HG03378 (cell line): ENCODE results near the gene ACTR2.
"Not testable (repeated sequence)": the region's sequence is repeated elsewhere in the genome, so short reads cannot be mapped to it uniquely, and the experiment has no call there.

Experiments used
- ATAC-seq: cut with Tn5 transposase; IDR thresholded peaks from one replicate; pipeline ENCODE4 v1.9.1; 2021; ENCODE audit warnings: mild to moderate bottlenecking, moderate library complexity; ENCODE audit not compliant: unreplicated experiment

Gene ACTR2

DNA sequence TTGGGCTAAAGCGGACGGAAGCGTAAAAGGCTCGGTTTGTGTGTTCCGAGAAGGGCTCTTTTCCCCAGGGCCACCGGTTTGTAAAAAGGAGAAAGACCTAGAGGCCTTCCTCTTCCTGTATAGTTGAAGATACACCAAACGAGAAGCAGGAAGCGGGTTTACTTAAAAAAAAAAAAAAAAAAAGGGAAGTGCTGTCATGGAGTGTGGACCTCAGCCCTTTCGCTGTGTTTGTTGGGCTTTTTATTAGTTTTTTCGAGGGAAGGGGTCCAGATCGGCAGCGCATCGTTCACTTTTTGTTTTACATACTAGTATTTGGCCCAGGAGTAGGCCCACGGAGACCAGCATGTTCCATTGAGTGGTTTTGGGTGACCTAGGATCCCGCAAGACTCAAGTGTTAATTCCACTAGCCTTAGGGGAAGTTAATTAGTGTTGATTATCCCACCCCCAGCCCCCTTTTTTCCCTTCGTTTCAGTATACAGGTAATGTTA is 676 bp downstream of the ACTR2 start:
- ATAC-seq, result peak; percentile 37

DNA sequence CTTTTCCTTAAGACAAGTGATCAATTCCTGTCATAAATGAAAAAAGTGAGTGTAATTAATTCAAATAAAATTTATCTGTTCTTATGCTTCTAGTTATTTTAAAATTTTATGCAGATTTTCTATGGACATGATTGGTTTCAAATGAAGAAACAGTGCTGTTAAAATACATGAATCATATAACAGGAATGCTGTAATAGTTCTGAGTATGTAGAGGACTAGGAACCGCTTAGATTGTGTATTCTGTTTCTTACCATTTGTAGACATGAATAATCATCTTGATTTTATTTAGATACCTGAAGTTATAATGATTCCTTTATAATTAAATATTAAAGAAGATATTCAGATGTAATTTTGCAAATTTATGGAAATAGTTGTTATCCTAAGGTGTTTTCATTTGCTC is 3.5 kb downstream of the ACTR2 start:
- ATAC-seq, result no peak

DNA sequence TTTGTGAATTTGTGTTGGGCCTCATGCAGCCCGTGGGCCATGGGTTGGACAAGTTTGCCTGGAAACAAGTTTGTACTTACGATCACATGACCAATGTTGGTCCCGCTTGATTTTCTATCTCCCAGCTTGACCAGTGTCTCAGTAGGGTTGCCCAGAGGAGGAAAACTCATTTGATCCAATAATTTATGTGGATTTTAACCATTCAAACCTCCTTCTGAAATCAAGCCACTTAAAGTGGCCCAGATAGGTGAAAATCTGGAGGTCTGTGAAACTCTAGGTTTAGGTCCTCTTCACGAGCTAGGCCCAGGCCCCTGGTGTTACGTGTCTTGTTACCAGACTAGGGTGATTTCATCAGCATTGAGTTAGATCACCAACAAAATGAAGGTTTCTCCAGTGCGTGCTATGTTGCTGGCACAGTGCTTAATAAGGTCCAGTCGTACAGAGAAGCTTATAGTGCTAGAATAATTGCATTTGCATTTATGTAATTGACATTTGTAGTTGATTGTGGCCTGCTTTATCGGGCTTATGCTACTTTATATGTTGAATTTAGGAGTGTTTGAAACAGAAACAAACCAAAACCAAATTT is 4.4 kb downstream of the ACTR2 start:
- no peak for ATAC-seq

DNA sequence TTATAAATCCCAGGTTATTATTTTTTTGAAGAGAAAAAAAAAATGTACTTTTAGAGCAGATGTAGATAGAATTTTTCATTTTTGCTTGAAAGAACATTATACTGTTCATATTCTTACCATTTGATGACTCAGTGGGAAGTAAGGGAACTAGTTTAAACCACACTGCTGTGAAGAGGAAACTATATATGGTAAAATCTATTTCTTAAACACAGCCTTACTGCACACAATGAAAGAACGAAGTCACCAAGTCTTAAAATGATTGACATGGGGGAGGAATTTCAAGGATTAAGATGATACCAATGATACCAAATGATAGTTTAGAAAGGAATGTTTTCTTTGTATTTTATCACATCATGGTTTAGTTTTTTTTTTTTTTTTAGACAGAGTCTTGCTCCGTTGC is 5.0 kb downstream of the ACTR2 start:
- peak; percentile 48 for ATAC-seq

DNA sequence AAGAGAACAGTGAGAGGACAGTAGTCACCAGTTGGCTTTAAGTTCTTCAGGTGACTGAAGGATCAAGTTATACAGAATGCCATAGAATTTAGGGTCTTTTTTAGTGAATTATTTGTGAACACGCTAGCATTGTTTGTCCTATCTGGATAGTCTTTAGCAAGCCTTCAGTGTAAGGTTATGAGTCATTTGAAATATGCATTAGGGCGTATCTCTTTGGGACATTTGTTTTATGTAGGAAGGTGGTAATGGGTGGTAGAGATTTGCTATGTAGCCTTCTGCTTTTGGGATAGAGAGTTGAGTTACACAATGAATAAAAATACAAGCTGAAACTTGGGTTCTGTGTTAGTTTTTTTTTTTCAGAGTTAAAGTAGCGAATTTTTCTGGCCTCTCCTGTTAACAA is 13.0 kb downstream of the ACTR2 start:
- ATAC-seq, result no peak

DNA sequence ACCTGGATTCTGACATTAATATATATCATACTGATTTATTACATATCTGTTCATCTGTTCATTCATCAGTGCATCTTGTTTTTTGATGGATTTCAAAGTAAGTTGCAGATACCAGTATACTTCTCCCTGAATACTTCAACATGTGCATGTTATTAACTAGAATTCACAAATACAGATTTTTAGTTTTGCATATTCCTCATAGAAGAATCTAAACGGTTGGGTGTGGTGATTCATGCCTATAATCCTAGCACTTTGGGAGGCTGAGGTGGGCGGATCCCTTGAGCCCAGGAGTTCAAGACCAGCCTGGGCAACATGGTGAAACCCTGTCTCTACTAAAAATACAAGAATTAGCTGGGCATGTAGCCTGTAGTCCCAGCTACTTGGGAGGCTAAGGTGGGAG is 16.8 kb downstream of the ACTR2 start:
- not testable (repeated sequence) for ATAC-seq

DNA sequence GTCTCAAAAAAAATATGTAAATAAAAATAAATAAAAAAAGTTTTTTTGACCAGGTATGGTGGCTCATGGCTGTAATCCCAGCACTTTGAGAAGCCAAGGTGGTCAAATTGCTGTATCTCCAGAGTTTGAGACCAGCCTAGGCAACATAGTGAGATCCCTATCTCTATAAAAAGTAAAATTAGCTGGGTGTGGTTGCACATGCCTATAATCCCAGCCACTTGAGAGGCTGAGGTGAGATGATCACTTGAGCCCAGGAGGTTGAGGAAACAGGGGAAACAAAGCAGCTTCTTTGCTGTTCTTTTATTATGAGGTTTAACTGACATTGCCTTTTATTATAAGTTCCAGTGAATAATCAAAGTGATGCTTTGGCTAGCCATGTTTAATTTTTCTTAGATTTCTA is 25.0 kb downstream of the ACTR2 start:
- ATAC-seq, result no peak

DNA sequence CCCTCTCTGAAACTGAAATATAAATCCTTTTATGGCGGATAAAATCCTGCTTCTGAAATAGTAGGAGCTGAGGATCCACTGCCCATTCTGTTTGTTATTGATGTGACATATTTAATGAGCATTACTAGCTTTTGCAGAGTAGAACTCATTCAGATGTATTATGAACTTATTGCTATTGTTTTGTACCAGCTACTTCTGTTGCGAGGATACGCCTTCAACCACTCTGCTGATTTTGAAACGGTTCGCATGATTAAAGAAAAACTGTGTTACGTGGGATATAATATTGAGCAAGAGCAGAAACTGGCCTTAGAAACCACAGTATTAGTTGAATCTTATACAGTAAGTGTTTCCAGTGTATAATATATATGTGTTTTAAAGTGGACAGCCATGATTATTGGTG is 27.7 kb downstream of the ACTR2 start:
- no peak for ATAC-seq

DNA sequence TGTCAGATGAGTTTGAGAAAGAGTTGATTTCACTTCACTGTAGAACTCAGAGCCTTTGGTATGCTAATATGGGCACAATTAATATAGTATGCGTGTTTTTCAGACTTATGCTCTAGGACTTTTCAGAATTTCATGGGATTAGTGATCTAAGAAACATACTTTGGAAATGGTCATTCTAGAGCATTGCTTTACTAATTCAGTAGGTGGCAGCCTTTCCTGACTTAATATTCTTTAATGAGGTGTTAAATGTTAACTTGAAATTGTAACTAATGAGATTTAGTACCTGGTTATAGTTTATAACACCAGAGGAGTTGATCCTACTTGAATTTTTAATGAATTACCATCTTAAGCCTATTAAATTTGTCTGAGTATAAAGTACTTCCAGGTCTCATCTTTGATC is 28.4 kb downstream of the ACTR2 start:
- no peak for ATAC-seq

DNA sequence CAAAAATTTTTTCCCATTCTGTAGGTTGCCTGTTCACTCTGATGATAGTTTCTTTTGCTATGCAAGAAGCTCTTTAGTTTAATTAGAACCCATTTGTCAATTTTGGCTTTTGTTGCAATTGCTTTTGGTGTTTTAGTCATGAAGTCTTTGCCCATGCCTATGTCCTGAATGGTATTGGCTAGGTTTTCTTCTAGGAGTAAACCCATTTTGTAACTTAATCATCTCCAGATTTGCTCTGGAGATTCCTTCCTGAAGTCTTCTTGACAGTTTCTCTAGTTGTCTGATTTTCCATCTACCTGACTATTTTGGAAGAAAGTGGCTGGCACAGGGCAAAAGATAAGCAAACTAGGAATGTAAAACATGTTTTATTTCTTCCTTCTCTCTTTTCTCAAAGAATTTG is 30.2 kb downstream of the ACTR2 start:
- not testable (repeated sequence) for ATAC-seq

DNA sequence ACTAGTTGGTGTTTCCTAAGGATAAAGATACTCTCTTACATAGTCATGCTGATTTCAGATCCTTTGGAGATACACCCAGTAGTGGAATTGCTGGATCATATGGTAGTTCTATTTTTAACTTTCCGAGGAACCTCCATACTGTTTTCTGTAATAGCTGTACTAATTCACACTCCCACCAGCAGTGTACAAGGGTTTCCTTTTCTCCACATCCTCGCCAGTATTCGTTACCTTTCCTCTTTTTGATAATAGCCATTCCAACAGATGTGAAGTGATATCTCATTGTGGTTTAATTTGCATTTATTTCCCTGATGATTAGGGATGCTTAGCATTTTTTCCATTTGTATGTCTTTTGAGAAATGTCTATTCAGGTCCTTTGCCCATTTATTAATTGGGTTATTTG is 34.0 kb downstream of the ACTR2 start:
- no peak for ATAC-seq

DNA sequence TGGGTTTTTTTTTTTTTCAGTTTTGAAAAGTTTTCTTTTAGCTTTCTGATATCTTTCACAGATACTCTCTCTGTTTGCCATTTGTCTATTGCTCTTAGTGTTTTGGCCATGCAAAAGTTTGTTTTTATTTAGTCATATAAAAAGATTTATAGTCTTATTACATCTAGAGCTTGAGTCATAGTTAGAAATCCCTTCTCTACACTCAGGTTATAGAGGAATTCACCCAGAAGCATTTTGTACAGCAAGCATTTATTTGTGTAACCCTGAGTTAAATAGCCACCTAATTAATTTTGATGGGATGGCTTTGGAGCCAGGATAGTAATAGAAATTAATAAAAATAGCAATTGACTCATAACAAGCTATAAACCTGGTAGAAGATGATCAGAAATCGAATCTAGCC is 35.6 kb downstream of the ACTR2 start:
- ATAC-seq, result no peak

DNA sequence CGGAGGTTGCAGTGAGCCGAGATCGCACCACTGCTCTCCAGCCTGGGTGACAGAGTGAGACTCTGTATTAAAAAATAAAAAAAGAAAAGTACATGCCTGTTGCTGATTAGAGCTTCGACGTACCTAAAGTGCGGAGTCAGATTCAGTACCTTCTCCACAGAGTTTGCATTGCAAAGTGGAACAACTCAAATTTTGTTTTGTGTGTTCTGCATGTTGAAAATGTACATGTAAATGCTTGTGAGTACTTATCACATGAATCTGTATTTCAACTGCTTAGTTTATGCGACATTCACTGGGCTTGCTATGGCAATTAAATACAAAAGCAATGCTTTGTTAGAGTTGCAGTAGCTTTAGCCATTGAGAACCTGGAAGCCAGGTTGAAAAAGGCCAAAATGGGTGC is 36.4 kb downstream of the ACTR2 start:
- no peak for ATAC-seq

DNA sequence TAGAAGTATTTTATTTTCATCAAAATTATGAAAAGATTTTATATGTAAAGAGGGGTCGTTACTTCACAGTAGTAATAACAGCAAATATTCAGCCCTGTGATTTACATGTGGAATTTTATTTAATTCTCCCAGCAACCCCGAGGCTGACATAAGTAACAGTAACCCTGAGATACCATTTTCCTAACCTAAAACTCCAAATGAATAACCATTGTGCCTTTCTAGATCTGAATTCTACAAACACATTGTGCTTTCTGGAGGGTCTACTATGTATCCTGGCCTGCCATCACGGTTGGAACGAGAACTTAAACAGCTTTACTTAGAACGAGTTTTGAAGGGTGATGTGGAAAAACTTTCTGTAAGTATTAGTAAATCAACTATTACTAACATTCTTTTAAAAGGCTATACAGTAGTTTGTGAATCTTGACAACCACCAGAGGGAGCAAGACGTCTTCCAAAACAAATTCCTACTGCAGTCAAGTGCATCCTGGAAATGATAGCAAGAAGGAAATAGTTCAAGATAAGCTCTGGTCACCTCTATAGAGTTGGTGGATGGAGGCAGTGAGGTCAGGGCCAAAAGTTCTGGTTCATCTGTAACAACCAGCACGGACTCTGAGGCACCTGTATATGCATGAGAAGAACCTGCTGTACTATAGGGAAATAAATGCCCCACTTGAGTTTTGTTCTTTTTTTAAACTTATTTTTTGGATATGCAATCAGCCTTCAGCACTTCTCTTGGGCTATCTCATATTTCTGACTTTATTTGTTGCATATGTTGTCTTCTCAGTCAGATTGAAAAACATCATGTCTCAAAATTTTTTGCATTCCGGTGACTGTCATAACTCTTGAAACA is 37.4 kb downstream of the ACTR2 start:
- no peak for ATAC-seq

DNA sequence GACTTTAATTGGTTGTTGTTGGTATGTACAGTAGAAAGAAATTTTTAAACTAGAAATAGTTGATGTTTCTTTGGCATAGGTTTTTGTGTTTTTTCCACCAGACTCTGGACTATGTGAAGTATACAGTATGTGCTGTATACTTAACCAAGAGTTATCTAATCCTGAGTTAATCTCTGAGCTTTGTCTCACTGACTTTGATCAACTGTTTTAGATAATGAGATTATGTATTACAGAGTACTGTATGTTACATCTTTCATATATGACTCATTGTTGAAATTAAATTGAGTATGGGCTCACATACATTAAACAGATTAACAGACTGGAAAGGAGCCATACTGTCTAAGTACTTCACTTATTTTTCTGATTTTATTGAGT is 38.0 kb downstream of the ACTR2 start:
- no peak for ATAC-seq

DNA sequence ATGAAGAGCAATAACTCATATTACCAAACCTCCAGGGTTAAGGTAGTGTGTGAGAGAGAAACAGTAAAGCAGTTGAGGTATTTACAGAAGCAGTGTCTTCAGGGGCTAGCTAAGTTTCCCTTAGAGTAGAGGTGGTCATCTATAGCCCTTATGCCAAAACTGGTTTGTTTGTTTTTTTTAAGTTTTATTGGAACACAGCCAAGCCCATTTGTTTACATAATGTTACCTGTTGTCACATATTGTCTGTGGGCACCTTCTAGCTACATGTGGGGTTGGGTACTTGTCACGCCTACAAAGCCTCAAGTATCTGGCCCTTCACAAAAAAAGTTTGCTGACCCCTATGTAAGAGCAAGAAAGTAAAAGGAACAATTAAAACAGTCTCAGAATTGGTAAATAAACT is 39.4 kb downstream of the ACTR2 start:
- ATAC-seq, result no peak

DNA sequence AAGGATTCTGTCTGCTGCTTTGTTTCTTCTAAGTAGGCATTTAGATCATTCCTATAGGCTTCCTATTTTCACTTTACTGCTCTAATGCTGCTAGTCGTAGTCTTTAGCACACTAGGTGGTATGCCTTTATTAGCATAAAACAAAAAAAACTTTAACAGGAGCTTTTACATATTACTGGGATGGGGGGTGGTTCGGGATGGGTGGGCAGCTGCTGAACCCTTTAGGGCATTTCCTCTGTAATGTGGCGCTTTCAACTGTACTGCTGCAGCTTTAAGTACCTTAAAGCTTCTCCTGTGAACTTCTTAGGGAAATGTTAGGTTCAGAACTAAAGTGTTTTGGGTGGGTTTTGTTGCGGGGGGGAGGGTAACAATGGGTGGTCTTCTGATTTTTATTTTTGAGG is 41.3 kb downstream of the ACTR2 start:
- no peak for ATAC-seq

DNA sequence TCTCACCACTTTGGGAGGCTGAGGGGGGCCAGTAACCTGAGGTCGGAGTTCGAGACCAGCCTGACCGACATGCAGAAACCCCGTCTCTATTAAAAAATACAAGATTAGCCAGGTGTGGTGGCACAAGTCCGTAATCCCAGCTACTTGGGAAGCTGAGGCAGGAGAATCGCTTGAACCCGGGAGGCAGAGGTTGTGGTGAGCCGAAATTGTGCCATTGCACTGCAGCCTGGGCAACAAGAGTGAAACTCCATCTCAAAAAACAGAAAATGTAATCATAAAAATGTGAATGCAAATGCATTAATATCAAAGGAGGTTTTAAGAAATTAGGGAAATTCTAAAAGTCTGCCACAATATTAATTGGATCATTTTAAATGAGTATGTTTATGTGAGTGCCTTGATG is 45.7 kb downstream of the ACTR2 start:
- no peak for ATAC-seq

DNA sequence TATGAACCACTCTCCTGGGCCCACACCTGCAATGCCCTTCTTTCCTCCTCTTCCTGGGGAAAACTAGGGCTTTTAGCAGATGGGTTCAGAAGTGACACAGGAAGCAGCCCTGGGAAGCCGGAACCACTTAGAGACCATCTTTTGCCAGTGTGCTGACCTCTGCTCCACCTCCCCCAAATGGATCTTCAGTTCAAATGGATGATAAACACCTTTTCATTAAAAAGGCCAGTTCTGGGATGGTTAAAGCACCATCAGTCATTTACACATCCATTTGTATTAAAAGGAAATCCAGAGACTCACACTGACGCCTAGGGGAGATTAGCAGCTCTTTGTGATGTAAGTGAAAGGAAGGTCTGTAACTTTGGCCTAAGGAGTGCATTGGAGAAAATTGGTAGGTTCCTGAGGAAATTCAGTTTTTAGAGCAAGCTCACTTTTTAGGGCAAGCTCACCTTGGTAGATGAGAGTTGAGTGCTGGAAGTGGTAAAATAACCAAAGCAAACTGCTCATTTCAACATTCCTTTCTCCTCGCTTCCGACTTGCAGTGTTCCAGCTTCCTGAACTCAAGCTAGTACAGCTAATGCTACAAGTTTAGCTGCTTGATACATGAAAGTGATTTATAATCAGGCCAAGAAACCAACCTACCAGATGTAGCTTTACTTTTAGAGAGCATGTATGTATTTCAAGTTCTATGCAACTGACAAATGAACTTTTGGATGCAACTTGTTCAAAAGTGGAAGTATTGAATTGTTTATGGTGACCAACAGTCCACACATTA is 47.7 kb downstream of the ACTR2 start:
- no peak for ATAC-seq

DNA sequence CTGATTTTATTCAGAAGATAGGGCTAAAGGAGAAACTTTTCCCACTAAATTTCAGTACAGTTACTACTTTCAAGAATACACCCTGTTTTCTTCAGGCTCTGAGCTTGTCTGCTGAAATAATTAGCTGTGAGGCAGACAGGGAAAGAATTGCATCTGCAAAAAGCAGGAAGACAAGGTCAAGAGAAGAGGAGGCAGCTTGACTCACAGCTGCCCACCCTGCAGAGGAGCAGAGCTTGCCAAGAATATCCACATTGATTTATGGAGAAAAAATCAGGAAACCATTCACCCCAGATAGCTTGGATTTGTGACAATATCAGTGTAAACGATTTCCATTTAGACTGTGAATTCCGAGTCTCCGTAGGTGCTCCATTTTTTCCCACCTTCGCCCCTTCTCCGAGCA is 49.0 kb downstream of the ACTR2 start:
- no peak for ATAC-seq

DNA sequence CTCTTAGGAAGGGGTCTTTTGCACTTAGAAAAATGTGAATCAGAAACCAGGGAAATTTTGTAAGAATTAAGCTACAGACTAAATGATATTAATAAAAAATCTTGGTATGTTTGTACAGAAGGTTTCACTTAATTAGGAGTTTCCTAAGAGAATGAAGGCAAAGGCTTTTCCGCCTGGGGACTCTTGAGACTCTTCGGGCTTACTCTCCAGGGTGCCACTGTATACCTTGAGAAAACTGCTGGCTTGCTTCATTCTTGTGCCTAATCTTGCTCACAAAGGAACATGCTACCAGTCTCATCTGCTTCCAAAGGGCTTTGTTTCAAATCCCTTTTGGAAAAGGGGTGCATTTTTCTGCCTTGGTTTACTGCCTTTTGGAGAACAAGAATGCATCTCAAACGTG is 49.5 kb downstream of the ACTR2 start:
- no peak for ATAC-seq
